ENCODE results near the gene SMURF1.

The SMURF1 gene

DNA sequence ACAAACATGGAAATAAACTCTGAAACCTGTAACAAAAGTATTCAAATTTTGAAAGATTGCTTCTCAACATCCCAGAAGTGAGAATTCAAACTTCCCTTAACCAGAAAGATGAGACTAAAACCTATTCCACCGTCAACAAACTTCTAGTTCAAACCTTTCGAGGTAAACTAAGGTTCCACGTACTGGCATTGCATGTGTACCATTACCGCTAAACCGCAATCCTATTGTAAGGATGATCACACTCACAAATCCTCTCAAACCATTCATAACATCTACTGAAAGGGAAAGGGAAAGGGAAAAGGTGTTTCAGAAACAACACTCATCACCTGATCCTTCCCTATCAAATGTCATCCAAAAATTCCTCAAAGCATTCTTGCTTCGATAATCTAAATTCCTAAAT is 3.1 kb downstream of the SMURF1 start:
- DNase-seq (ENCODE audit: insufficient read length) (no peak), FAIRE-seq (no peak)
- no peak for TF ChIP-seq TAF1 (IDR thresholded peaks at IDR 0.05; ENCODE audit: borderline replicate concordance, low read depth, low read length)

DNA sequence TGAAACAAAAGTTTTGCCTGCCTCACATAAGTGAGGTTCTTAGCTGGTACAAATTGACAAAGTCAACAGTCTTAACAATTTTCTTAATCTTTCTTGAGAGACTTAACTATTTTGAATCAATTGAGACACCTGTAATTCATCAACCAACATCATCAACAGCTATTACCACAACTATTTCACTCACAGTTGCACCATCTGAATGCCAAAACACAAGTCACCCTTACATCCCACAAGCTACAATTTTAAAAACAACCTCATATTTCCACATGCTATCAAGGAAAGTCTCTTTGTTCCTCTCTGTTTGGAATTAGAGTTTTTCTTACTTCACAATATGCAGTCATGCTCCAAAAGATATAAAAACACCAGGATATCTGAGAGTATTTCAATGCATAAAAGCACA is 4.9 kb downstream of the SMURF1 start:
- FAIRE-seq (no peak), DNase-seq (ENCODE audit: insufficient read length) (no peak)
- no peak for TF ChIP-seq POLR2A (IDR thresholded peaks at IDR 0.05; ENCODE audit: low read depth, low read length)
- no peak for TF ChIP-seq POLR2AphosphoS5 (IDR thresholded peaks at IDR 0.05; ENCODE audit: low read depth, low read length)
- no peak for TF ChIP-seq TAF1 (IDR thresholded peaks at IDR 0.05; ENCODE audit: borderline replicate concordance, low read depth, low read length)

DNA sequence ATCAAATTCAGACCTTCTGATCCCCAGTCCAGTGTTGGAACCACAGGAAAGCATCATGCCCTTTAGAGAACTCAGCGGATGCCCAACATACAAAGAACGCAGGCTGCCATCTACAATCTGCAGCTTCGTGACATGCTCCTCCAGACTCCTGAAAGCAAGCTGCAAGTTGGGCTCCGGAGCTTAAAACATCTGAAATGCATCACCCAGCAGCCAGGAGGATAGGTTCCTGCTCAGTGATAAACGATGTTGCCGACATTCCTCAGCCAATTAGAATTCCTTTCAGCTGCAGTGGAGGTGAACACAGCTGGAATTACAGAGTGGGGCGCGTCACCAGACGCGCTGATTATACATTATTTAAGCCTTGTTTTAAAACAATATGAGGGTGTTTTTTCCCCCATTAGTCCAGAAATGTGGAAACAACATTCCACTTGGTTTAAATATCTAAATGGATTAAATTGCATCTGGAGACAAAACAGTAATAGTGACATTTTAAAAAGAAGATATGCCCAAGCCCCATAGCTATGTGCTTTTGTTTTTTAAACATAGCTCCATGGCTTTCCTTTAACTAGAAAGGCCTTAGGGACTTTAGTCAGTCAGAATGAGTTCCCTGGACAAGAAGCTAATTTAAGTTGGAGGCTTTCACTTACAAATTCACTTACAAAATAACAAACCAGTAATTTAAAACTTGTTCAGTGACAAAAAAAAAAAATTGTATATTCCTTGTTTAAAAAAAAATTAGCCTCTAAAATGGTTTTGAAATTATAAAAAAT is 6.3 kb downstream of the SMURF1 start:
- no peak for DNase-seq (ENCODE audit: insufficient read length)
- no peak for FAIRE-seq
- TF ChIP-seq TAF1 (IDR thresholded peaks at IDR 0.05; ENCODE audit: borderline replicate concordance, low read depth, low read length) (no peak), POLR2A (IDR thresholded peaks at IDR 0.05; ENCODE audit: low read depth, low read length) (no peak), POLR2AphosphoS5 (IDR thresholded peaks at IDR 0.05; ENCODE audit: low read depth, low read length) (no peak)

DNA sequence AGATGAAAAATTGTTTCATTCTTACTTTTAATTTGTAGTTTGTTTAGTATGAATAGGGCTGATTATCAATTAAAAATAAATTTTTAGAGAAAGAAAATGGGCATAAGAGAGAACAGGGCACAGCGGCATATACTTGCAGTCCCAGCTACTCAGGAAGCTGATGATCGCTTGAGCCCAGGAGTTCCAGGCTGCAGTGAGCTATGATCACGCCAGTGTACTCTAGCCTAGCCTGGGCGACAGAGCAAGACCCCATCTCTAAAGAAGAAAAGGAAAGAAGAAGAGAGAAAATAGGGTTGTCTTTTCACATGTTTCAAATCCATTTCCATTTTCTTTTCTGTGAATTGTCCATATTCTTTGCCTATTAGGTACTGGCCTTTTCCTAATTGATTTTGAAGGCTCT is 8.0 kb downstream of the SMURF1 start:
- FAIRE-seq (no peak), DNase-seq (ENCODE audit: insufficient read length) (no peak)
- no peak for TF ChIP-seq POLR2A (IDR thresholded peaks at IDR 0.05; ENCODE audit: low read depth, low read length)
- TF ChIP-seq POLR2AphosphoS5 (IDR thresholded peaks at IDR 0.05; ENCODE audit: low read depth, low read length): no peak
- TF ChIP-seq TAF1 (IDR thresholded peaks at IDR 0.05; ENCODE audit: borderline replicate concordance, low read depth, low read length): no peak

DNA sequence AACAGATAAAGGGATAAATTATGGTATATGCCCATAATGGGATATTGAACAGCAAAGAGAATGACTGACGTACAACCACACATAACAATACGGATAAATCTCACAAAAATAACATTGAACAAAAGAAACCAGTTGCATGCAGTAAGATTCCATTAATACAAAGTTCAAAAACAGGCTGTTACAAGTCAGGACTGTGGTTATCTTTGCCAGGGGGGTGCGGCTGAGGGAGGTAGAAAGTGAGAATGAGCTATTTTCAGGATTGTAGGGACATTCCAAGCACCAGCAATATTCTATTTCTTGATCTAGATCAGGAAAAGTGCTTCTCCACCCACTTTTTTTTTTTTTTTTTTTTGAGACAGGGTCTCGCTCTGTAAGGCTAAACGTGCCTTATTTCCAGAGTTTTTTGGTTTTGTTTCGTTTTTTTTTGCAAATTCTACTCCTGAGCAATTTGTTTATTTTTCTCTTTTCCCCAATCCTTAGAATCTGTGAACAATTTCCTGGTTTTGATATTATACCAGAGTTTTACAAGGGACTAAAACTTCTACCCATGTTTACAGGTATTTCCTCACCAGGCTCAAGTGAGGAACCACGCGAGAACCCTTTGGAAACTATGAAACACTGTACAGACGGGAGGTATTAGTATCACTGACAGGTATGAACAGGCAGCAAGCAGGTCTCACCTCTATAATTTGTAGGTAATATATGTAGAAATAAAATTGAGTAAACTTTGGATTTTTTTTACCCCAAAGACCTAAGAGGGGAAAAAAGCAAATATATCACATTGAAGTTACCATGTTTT is 9.9 kb downstream of the SMURF1 start:
- DNase-seq (ENCODE audit: insufficient read length) (no peak), FAIRE-seq (no peak)
- TF ChIP-seq TAF1 (IDR thresholded peaks at IDR 0.05; ENCODE audit: borderline replicate concordance, low read depth, low read length): no peak

DNA sequence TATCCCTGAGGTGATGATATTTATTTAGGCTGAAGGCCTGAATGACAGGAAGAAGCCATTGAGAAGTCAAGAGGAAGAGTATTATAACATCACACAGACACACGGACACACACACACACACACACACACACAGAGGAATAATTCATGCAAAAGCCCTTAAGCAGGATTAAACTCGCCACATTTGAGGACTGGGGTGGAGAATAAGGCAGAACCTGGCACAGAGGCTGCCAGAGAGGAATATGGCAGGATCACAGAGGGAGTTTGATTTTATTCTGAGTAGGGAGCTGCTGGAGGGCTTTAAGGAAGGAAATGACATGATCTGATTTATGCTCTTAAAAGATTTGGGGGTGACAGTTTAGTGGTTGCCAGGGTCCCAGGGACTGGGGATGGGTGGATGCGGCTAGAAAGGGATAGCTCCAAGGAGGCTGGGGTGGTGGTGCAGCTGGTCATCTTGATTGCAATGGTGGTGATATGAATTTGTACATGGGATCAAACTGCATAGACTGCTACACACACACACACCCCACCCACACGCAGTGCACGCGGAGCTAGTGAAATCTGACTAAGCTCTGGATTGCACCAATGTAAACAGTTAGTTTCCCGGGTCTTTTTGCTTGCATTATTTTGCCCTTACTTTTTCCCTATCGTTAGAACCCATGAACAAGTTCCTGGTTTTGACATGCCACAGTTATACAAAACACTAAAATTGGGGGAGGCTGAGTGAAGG is 11.2 kb downstream of the SMURF1 start:
- TF ChIP-seq POLR2AphosphoS5 (IDR thresholded peaks at IDR 0.05; ENCODE audit: low read depth, low read length): no peak
- TF ChIP-seq TAF1 (IDR thresholded peaks at IDR 0.05; ENCODE audit: borderline replicate concordance, low read depth, low read length): no peak
- no peak for TF ChIP-seq POLR2A (IDR thresholded peaks at IDR 0.05; ENCODE audit: low read depth, low read length)
- DNase-seq (ENCODE audit: insufficient read length) (no peak), FAIRE-seq (no peak)

DNA sequence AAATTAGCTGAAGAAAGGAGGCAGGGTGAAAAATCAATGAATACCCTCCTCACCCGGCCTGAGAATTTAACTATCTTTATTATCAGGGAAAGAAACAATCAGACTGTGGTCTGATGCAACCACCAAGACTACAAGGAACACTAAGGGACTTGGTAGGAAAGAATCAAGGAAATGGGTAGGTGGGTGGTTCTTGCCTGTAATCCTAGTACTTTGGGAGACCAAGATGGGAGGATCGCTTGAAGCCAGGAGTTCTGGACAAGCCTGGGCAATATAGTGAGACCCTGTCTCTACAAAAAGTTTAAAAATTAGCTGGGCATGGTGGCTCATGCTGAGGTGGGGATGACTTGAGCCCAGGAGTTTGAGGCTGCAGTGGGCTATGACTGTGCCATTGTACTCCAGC is 12.6 kb downstream of the SMURF1 start:
- TF ChIP-seq POLR2A (IDR thresholded peaks at IDR 0.05; ENCODE audit: low read depth, low read length): no peak
- TF ChIP-seq TAF1 (IDR thresholded peaks at IDR 0.05; ENCODE audit: borderline replicate concordance, low read depth, low read length): no peak
- TF ChIP-seq POLR2AphosphoS5 (IDR thresholded peaks at IDR 0.05; ENCODE audit: low read depth, low read length): no peak
- no peak for FAIRE-seq
- no peak for DNase-seq (ENCODE audit: insufficient read length)

DNA sequence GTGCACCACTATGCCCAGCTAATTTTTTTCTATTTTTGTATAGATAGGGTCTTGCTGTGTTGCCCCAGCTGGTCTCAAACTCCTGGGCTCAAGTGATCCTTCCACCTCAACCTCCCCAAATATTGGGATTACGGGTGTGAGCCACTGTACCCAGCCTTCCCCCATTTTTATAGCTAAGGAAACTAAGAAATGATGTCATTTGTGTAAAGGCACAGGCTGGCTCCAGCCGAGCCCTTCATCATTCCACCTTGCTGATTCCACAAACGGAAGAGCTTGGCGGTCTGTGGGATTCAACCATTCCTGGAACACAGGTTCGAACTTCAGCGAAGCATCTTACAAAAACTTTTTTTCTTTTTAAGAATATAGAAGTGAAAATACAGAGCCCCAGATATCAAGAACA is 14.4 kb downstream of the SMURF1 start:
- DNase-seq (ENCODE audit: insufficient read length) (no peak), FAIRE-seq (no peak)
- TF ChIP-seq TAF1 (IDR thresholded peaks at IDR 0.05; ENCODE audit: borderline replicate concordance, low read depth, low read length): no peak
- no peak for TF ChIP-seq POLR2A (IDR thresholded peaks at IDR 0.05; ENCODE audit: low read depth, low read length)
- no peak for TF ChIP-seq POLR2AphosphoS5 (IDR thresholded peaks at IDR 0.05; ENCODE audit: low read depth, low read length)

DNA sequence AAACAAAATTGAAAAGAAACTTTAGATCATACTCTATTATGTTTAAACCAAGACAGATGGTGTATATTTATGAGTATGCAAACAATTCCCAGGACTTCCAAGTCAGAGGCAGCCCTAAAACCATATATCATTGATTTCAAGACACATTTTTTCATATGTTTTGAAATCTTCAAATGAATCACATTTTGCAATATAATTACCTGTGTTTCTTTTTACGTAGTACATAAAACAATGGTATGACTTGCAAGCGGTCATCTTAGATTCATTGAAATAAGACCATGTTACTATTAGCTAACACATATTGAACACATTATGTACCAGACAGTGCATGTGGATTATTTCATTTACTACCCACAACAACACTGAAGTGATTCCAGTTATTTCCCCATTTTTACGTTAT is 14.9 kb downstream of the SMURF1 start:
- no peak for FAIRE-seq
- no peak for DNase-seq (ENCODE audit: insufficient read length)
- TF ChIP-seq POLR2A (IDR thresholded peaks at IDR 0.05; ENCODE audit: low read depth, low read length) (no peak), TAF1 (IDR thresholded peaks at IDR 0.05; ENCODE audit: borderline replicate concordance, low read depth, low read length) (no peak), POLR2AphosphoS5 (IDR thresholded peaks at IDR 0.05; ENCODE audit: low read depth, low read length) (no peak)

DNA sequence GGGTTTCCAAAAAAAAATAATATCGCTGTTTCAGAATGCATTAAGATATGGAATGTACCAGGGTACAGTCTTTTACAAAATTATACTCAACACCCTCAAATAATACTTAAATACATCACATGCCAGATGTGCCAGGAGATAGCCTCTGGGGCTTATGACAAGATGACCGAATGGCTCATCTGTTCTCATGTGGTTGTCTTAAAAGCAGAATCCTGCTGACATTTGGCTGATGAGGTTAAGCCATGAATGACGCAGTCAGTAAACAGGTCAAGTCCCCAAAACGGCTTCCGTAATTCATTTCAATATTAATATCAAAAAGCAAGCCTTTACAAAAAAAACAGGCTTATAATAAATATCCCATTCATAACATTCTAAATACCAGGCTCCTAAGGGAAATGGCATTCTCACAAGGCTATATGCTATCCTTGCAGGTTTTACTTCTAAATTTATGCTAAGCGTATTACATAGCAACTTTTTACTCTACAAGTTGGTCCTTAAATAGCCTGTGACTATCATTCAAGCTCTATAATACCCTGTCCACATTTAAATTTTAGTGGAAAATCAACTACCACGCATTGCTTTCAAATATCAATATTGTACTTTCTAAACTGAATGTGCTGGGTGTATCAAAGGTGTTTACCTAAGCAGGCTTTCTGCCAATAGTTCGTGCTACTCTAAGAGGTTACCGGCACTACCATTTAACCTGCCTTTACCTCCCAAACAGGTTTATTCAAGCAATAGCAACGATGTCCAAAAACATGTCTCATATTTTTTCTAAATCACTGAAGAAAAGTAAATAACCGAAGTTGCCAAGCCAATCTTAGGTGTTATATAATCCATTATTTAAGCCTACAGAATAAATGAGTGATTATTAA is 15.6 kb downstream of the SMURF1 start:
- TF ChIP-seq POLR2AphosphoS5 (IDR thresholded peaks at IDR 0.05; ENCODE audit: low read depth, low read length) (no peak), TAF1 (IDR thresholded peaks at IDR 0.05; ENCODE audit: borderline replicate concordance, low read depth, low read length) (no peak), POLR2A (IDR thresholded peaks at IDR 0.05; ENCODE audit: low read depth, low read length) (no peak)
- FAIRE-seq: no peak
- DNase-seq (ENCODE audit: insufficient read length): no peak

DNA sequence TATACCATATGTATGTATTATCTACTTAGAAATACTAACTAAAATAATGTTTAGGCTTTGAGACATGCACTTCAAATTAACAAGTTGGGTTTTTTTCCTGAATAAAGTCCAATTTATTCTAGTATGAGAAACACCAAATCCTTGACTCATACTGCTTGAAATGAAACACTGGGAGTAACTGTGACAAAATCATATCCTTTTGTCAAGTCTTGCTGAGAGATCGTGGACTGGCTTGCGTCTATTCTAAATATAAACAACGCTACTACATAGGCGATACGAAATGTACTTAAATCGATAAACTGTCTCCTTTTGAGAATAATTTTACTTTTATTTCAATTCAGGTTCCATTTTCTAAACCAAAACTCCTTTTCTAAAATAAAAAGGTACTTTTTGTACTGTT is 16.3 kb downstream of the SMURF1 start:
- DNase-seq (ENCODE audit: insufficient read length) (no peak), FAIRE-seq (no peak)
- TF ChIP-seq POLR2AphosphoS5 (IDR thresholded peaks at IDR 0.05; ENCODE audit: low read depth, low read length): no peak
